Iris pigment epithelial cell (primary cell): Measurements from ENCODE around the gene ATRAID.

ENCODE experiments used
- DNase-seq: peaks from one replicate; pipeline ENCODE4 v3.0.0-alpha.2; 2011; ENCODE audit warnings: low read depth

The ATRAID gene

DNA sequence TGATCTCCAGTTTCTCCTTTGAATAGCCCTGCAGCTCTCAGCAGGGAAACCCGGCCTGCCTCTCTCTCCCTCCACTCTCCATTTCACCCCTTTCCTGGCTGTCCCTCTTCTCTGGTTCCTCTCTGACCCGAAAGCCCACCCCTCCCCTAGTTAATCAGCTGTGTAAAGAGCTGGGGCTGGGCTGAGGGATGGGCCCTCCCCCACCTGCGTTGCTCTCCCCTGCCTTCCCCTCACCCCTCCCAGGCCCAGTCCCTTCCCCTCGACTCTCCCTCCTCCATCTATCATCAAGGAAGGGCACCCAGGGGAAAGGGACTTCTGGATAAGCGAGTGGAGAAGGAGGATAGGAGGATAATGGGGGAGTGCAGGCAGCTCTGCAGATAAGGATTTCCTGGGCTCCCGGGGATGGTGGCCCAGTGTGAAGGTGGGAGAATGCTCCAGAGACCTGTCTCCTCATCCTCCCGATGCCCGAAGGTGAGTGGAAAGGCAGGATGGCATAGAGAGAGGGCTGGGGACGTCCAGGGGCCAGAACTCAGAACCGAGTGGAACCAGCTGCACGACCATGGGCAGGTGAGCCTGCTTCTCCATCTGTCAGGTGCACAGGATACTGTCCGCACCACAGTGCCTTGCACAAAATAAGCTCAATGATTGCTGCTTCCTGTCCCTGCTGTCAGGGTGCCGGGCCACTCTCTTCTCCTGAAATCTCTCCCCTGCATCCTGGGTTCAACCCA, 39.0 kb downstream of the ATRAID start:
- no peak for DNase-seq

DNA sequence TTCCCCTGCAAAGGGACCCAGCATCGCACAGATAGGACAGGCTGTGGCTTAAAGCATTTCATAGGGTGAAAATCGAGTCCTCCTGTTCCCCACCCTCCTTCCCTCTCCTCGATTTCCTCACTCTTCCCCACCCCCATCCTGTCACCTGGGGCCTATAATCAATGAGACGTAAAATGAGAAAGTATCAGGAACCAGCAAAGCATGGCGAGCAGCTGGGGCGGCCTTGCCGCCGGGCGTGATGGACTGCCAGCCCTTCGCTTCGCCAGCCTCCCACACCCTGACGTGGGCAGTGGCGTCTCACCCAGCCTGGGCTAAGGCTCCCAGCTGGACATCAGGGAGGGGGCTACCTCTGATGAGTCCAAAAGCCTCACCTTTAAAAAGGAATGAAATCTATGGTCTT, 39.9 kb downstream of the ATRAID start:
- no peak for DNase-seq

DNA sequence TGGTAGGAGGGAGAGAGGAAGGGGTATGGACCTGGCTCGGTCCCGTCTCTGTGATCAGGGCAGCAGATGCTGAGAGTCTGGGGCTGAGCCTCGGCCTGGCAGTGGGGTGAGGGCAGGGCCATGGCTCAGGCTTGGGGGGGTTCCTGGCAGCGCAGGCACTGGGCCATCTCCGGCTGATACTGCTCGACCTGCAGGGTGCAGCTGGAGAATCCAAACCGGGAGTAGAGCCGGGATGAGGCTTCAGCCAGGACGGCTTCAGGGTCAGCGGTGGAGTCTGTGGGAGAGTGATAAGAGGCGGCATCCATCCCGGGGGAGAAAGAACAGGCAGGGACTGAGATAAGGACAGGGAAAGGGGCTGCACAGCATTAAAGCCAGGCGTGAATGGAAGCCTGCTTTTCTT, 43.3 kb downstream of the ATRAID start:
- DNase-seq, result no peak

DNA sequence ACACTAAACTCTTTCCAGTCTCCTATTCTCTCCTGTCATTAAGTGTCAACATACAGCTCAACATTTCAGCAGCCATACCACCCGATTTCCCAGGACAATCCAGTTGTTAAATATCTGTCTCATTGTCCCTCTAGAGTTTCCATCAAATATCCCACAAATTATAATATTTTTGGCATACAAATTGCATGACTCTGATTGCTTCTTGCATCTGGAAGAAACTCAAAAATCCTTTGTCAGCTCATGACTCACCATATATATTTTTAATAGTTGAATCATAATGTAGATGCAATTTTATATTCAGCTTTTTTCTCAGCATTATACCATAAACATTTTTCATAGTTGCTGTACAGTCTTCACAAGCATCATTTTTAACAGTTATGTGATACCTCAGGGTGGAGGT, 43.8 kb downstream of the ATRAID start:
- peak; percentile 44 for DNase-seq

DNA sequence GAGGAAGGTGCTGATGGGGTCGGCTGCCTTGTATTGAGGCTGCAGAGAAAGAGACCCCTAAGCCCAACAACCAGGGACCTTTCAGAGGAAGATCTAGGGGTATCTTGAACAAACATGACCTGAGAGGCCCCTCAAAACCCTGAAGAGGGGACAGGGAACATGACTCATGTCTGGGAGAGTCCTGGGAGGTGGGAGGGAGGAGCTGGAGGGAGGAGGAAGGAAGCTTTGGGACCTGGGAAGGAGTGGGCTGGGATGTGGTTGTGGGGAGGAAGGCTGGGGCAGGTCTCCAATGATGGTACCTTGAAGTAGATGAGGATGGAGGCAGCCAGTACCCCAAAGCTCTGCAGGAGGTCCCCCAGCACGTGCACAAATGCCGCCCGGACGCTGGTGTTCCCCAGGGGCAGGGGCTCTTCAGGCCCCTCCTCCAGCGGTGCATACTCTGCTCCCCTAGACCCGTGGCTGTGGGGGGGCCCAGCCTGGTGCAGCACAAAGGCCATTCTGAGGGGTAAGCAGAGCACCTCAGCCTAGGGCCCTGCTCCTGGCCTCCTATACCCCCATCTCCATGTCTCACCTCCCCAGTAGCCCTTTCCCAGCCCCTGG, 45.1 kb downstream of the ATRAID start:
- no peak for DNase-seq

DNA sequence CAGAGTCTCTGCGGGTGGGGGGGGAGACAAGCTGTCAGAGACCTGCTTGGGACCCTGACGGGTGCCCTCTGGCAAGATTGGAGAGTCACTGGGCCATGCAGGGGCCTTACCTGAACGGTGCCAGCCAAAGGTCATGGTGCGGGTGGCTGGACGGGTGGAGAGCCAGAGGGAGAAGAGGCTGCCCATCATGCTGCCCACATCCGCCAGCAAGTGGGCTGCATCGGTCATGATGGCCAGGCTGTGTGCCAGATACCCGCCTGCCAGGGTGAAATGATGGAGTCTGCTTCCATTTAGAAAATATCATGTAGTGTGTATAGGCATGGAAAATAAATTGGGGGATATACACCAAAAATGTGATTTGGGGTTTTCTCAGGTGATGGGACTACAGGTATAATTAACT, 46.2 kb downstream of the ATRAID start:
- DNase-seq, result no peak

DNA sequence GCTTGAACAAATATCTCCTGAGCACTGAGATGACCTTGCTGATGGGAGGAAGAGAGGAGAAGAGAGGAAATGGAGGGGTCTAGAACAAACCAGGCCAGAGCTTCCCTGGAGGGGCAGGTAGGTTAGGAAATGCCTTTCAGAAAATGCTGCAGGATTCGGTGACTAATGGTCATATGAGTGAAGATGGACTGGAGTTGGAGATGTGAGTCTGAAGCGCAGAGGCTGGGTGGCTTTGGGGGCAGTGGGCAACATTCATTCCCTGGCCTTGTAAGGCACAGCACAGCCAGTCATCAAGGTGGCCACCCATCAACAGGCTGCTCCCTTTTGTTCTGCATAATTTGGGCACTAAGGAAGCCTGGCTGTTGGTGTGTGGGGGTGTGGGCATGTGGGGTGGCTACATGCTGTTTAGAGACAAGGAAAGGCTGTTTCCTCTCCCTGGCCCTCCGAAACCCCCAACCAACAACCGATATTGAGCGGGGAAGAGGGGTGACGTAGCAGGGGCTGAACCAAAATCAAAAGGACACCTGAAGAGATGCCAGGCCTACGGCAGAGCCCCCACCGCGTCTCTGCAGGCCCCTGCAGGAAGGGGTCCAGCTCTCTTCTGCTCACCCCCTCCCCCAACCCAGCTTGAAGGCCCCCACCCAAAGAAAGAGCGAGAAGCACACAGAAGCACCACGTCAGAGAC, 49.5 kb downstream of the ATRAID start:
- DNase-seq, result no peak

DNA sequence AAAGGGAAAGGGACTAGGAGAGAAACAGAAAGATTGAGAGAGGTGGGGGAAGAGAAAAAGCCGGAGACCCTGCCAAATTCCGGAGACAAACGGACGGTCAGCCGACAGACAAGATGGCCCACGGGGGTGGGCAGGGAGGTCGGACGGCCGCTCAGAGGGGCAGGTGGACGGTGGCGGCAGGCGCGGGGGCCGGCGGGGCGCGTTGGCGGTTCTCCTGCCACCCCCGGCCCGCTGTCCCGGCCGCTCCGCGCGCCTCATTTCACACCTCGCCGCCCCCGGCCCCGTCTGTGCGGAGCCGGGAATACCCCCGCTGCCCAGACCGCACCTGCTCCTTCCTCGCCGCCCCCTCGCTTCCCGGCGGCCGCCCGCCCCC, 50.1 kb downstream of the ATRAID start:
- DNase-seq, result no peak

DNA sequence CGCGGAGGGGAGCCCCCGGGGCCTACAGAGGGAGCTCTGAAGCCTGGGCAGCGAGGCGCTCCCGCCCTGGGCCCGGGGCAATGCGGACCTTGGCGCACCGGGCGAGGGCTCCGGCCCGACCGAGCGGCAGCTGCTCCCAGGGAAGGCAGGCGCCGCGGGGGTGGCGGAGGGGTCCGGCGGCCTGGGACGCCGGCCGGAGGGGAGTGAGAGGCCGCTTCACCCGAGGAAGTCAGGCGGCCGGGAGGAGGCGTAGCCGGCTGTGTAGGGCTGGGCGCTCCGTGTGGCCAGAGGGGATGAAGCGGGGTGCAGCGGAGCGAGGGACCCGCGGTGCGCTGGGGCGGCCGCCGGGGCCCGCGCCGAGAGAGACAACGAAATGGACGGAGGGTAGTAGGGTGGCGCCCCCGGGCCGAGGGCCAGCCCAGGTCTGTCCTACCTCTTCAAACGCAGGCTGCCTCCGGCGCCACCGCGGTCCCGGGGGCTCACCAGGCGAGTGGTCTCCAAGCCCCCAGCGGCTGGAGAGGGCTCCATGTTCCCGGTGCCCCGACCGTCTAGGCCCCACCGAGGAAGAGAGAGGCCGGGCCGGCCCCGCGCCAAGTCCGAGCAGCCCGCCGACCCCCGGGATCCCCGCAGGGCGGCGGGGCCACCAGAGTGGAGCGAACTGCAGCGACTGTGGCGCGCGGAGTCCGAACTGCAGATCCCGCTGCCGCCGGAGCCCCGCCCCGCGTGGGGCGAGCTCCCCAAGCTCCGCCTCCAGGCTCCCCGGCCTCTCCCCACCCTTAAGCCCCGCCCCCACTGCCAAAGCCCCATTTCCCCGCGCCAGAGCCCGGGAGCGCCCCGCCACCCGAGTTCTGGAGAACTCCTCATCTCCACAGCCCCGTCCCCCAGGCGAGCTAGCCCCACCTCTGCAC, 50.8 kb downstream of the ATRAID start, which contains the start of gene SLC30A3:
TSS of gene SLC30A3 (minus strand) at position 669 of the 908 bp plus-strand sequence. CDS start at position 528, 141 bp downstream.
- DNase-seq, result peak; percentile 36

DNA sequence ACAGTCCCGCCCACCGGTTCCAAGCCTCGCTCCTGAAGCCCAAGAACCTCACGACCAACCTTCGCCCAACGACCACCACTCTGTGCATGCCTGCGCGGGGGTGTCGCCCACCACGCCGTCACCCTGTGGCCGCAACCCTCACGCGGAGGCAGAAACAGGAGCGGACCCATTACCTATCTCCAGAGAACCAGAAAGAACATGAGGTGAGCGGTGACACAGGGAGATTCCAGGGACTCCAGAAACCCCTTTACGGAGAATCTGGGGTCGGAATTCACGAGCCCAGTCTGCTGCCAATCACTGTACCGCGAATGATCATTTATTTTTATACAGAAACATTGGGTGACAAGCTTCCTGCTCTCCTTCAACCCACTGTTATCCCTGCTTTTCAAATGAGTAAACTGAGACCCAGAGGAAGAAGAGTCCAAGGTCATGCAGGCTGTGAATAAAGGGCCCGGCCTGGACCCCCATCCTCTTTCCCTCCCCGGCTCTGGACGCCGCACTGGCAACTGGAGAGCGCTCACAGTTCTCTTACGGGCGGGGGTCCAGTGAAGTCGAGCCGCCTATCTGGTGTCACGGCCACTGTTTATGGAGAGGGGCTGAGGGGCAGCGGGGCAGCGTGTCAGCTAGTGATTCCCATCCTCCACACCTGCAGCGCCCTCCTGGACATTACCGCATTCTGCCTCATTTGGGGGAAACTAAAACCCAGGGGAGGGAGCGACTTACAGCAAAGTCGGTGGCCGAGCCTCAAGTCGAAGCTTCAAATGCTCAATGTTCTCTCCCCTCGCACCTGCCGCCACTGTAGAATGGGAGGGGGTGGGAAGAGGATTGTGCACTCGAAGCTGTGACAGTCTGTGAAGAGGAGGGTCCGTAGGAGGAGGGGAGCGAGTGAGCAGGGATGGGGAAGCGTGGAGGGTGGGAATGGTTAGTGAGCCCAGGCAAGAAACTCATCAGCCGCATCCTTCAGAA, 51.7 kb downstream of the ATRAID start:
- DNase-seq, result no peak

DNA sequence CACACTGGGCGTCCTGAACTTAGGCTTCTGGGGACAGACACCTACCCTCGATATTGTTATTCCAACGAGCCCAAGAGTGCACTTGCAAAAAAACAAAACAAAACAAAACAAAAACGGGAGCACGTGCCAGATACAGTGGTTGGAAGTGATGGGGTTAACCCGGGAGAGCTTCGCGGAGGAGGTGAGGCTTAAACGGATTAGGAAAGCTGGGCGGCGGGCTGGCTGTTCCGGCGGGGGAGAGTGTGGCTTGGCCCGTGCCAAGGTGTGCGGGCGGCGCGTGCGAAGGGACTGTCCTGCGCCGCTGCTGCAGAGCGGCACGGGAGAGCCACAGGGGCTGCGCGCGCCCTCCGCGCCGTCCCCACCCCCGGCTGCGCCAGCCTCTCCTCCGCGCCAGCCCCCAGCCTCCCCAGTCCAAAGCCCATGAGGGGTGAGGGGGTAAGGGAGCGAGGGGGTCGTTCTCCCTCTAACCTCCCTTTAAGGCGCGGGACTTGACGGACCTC, 52.5 kb downstream of the ATRAID start:
- no peak for DNase-seq

DNA sequence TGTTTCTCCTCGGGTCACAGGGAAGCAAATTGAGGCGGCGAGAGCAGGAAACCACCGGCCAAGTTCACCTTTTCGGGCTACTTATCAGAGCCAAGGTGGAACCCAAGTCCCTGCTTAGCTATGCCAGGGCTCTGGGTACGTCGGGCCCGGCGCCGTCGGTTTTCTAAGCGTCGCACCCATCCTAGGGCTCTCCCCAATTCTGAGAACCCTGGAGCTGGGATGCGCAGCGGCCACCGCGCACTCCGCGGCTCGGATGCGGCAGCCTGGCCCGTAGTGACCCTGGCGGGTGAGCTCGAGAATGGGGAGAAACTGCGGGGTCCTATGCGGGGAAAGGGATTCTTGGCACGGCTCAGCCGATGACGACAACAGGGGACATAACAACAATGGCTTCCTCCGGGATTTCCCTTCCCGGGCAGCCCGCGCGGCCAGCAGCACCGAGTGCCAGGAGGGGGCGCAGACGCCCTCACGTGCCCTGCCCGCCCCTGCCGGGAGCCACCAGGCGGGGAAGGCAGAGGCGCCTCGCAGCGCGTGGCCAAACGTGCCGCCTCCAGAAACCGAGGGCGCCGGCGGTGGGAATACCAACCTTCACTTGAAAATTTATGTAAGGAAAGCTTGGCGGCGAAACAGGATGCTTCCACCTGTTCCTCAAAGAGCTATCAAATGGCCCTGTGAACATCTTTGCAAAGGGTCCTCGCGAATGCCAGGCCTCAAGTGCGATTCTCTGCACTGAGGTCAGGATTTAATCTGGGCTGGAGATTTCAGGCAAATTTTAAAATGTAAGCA, 53.1 kb downstream of the ATRAID start:
- DNase-seq, result peak; percentile 27

DNA sequence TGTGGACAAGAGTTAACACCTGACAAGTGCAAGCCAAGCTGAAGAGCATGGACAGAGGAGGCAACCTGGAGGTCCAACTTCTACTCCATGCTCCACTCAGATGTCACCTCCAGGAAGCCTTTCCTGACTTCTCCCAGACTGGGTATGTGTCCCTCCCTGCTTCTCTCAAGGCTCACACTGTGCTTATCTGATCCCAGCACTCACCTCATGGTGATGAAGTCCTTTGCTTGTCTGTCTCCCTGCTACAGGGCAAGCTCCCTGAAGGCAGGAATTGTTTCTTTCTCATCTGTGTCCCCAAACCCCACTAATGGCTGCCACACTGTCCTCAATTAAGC, 53.7 kb downstream of the ATRAID start:
- no peak for DNase-seq
